HCT116 (cell line): ENCODE results near the gene PIWIL4. TPM values are rescaled to one million over a fixed set of nuclear protein-coding genes. Genes with fewer than 3 reads are reported as not detected.
A peak's percentile ranks its signal among the peaks of the same experiment; 100 is the strongest.

Experiments
- ATAC-seq: fragments of 200-7000 bp; cut with Tn5 transposase; 2 replicates; pipeline ENCODE4 v1.9.1; 2020; ENCODE audit warnings: mild to moderate bottlenecking, moderate library complexity
- BruUV-seq: library from RNA; stranded (reverse); fragments of 400-500 nt; replicated peaks from 2 replicates; lab custom pipeline; 2021; lab: Mats Ljungman, UMichigan
- CTCF ChIA-PET: fragments of 300-600 bp; sonication (Branson Sonifier 250); formaldehyde crosslinking; loops from one replicate; lab custom pipeline; 2021; ENCODE audit warnings: antibody characterized with exemption; lab: Charles Lee
- POLR2A ChIA-PET: fragments of 300-600, 350-600 bp; sonication (Branson Sonifier 250); formaldehyde crosslinking; loops from one replicate; lab custom pipeline; 2021; ENCODE audit warnings: antibody characterized with exemption; lab: Charles Lee
- RAD21 ChIA-PET, 2 experiments: fragments of 300-600 bp; sonication (Branson Sonifier 250); formaldehyde crosslinking; loops; one replicate each; lab custom pipeline; 2023; ENCODE audit warnings: low total read pairs in 2 of 2; ENCODE audit not compliant: uncharacterized antibody in 2 of 2, unreplicated experiment in 2 of 2, low non-redundant PET in 1 of 2; lab: Charles Lee
- DNase-seq: peaks from one replicate; pipeline ENCODE4 v3.0.0-alpha.2; 2010; ENCODE audit warnings: low read depth, low spot score
- H2AFZ ChIP-seq: fragments of 200-600 bp; shearing (Covaris generic), sonication (generic); 2 replicates; pipeline ENCODE4 v1.6.1; 2017; ENCODE audit warnings: low read depth, mixed run types, mixed read lengths, antibody characterized with exemption, low read length; ENCODE audit not compliant: poor library complexity, severe bottlenecking
- H3K27ac ChIP-seq: 2 replicates; pipeline ENCODE4 v1.5.1; 2012; ENCODE audit warnings: low read depth, low read length
- H3K27me3 ChIP-seq: fragments of 200-600 bp; sonication (generic); 2 replicates; pipeline ENCODE4 v1.6.1; 2016; ENCODE audit warnings: mixed run types, low read length, mixed read lengths; ENCODE audit not compliant: insufficient read depth
- H3K36me3 ChIP-seq, 2 experiments: fragments of 200-500 bp in 1 of 2; fragments of 200-600 bp in 1 of 2; sonication (Bioruptor generic) in 1 of 2; sonication (generic) in 1 of 2; 2 replicates each; pipeline versions ENCODE4 v1.5.1 to v1.6.1; 2014 to 2016; ENCODE audit warnings: low read length in 2 of 2, inconsistent platforms in 1 of 2, mixed read lengths in 1 of 2, mixed run types in 1 of 2; ENCODE audit not compliant: insufficient read depth in 2 of 2, control insufficient read depth in 1 of 2
- H3K4me1 ChIP-seq, 2 experiments: fragments of 200-600 bp in 1 of 2; sonication (generic) in 1 of 2; 2 replicates each; pipeline versions ENCODE4 v1.5.1 to v1.6.1; 2012 to 2017; ENCODE audit warnings: low read length in 2 of 2, inconsistent platforms in 1 of 2, mild to moderate bottlenecking in 1 of 2, mixed read lengths in 1 of 2, mixed run types in 1 of 2, moderate library complexity in 1 of 2; ENCODE audit not compliant: insufficient read depth in 2 of 2, control insufficient read depth in 1 of 2
- H3K4me2 ChIP-seq: fragments of 200-600 bp; sonication (generic); 2 replicates; pipeline ENCODE4 v1.6.1; 2017; ENCODE audit warnings: mixed run types, low read length, mixed read lengths
- H3K4me3 ChIP-seq, 2 experiments: fragments of 200-600 bp in 1 of 2; sonication (generic) in 1 of 2; replicated peaks in 1 of 2; 2 replicates each; pipeline ENCODE4 v1.5.1; 2011 to 2016; ENCODE audit warnings: low read length in 2 of 2, control low read depth in 1 of 2, low read depth in 1 of 2, mild to moderate bottlenecking in 1 of 2, mixed read lengths in 1 of 2, mixed run types in 1 of 2
- H3K79me2 ChIP-seq: fragments of 200-600 bp; sonication (generic); 2 replicates; pipeline ENCODE4 v1.6.1; 2017; ENCODE audit warnings: mild to moderate bottlenecking, mixed run types, low read length, moderate library complexity, mixed read lengths; ENCODE audit not compliant: insufficient read depth
- H3K9ac ChIP-seq: fragments of 200-600 bp; sonication (generic); 2 replicates; pipeline ENCODE4 v1.6.1; 2016; ENCODE audit warnings: low read length, mixed read lengths
- H3K9me2 ChIP-seq: fragments of 200-600 bp; sonication (generic), shearing (Covaris generic); 2 replicates; pipeline ENCODE4 v1.6.1; 2017; ENCODE audit warnings: mixed run types, mild to moderate bottlenecking, moderate library complexity; ENCODE audit not compliant: insufficient read depth
- H3K9me3 ChIP-seq, 2 experiments: fragments of 200-500 bp in 1 of 2; fragments of 200-600 bp in 1 of 2; sonication (Bioruptor generic) in 1 of 2; sonication (generic) in 1 of 2; 2 replicates each; pipeline ENCODE4 v1.6.1; 2014 to 2017; ENCODE audit warnings: low read length in 2 of 2, mixed read lengths in 2 of 2, inconsistent platforms in 1 of 2, low read depth in 1 of 2, mild to moderate bottlenecking in 1 of 2, mixed run types in 1 of 2, moderate library complexity in 1 of 2; ENCODE audit not compliant: control insufficient read depth in 1 of 2, insufficient read depth in 1 of 2
- H4K20me1 ChIP-seq: fragments of 200-600 bp; sonication (generic), shearing (Covaris generic); 2 replicates; pipeline ENCODE4 v1.6.1; 2017; ENCODE audit warnings: mixed run types, mild to moderate bottlenecking, moderate library complexity; ENCODE audit not compliant: insufficient read depth
- CBX3 ChIP-seq: IDR thresholded peaks from 2 replicates; pipeline ENCODE4 v1.6.1; 2012; ENCODE audit warnings: low read depth
- ELF1 ChIP-seq: IDR thresholded peaks from 2 replicates; pipeline ENCODE4 v1.6.1; 2012; ENCODE audit warnings: low read depth, borderline replicate concordance
- MAX ChIP-seq: IDR thresholded peaks from 2 replicates; pipeline ENCODE4 v1.6.1; 2012
- RAD21 ChIP-seq: IDR thresholded peaks from 2 replicates; pipeline ENCODE4 v1.6.1; 2012; ENCODE audit warnings: low read depth, mild to moderate bottlenecking
- REST ChIP-seq: IDR thresholded peaks from 2 replicates; pipeline ENCODE4 v1.6.1; 2012; ENCODE audit warnings: low read depth
- TCF7L2 ChIP-seq: IDR thresholded peaks from 2 replicates; pipeline ENCODE4 v1.7.0; 2011; ENCODE audit warnings: borderline replicate concordance, inconsistent platforms; ENCODE audit not compliant: insufficient read depth, insufficient read length; ENCODE audit errors: extremely low read depth
- YY1 ChIP-seq: IDR thresholded peaks from 2 replicates; pipeline ENCODE4 v1.6.1; 2011; ENCODE audit warnings: low read length, low read depth, moderate library complexity, mild to moderate bottlenecking; ENCODE audit not compliant: insufficient replicate concordance; ENCODE audit errors: extremely low read depth
- ZFX ChIP-seq: fragments of 450-650 bp; IDR thresholded peaks from 2 replicates; pipeline ENCODE4 v1.6.1; 2017
- ZNF274 ChIP-seq: fragments of 200-500 bp; sonication (Bioruptor generic); IDR thresholded peaks from 2 replicates; pipeline ENCODE4 v1.6.1; 2014; ENCODE audit warnings: mild to moderate bottlenecking, low read depth, low read length, inconsistent platforms
- intact Hi-C: fragments of 100-400 bp; cut with micrococcal nuclease; formaldehyde crosslinking; loops from 2 replicates; pipeline ENCODE4 v1.10.0; 2022
- total RNA-seq: library from RNA; stranded (reverse); gene quantifications from one replicate; pipeline ENCODE4 v1.2.1, GENCODE V29; 2021; ENCODE audit not compliant: unreplicated experiment
- TF ChIP-seq, protein P1 (sequence below), 3 experiments: fragments of 200-600 bp in 1 of 3; sonication (generic) in 1 of 3; IDR thresholded peaks in 2 of 3; conservative IDR thresholded peaks in 1 of 3; 2 replicates each; pipeline ENCODE4 v1.5.1; 2012 to 2017; ENCODE audit warnings: low read depth in 2 of 3, low read length in 2 of 3, antibody characterized with exemption in 1 of 3, borderline replicate concordance in 1 of 3, control low read depth in 1 of 3, mild to moderate bottlenecking in 1 of 3, mixed read lengths in 1 of 3, mixed run types in 1 of 3, moderate library complexity in 1 of 3; ENCODE audit not compliant: insufficient read depth in 1 of 3

Gene PIWIL4
- total RNA-seq, 1 experiment from 2014 or later: 0.34 TPM

GRCh38 chr11:94521684-94522083, 45.5 kb upstream of the PIWIL4 start:
- CTCF ChIA-PET: interaction anchor here (1.0 to 1.6 kb wide), 6 partner anchors 17 to 626 kb away, joined by 3 to 8 read pairs (median 4); no protein-coding TSS in a partner anchor
- Histone ChIP-seq H2AFZ (no peak overlapping the region), H3K9me2 (no peaks in the 10 kb centered on the region), H3K9ac (no peak overlapping the region), H3K9me3 (no peaks in the 10 kb centered on the region), H3K4me3 (no peak overlapping the region), H4K20me1 (no peaks in the 10 kb centered on the region), H3K27me3 (no peaks in the 10 kb centered on the region), H3K36me3 (no peaks in the 10 kb centered on the region), H3K4me2 (no peak overlapping the region), H3K27ac (no peak overlapping the region), H3K4me1 (no peaks in the 10 kb centered on the region), H3K79me2 (no peaks in the 10 kb centered on the region)
- intact Hi-C loops: no loop called here
- DNase-seq: no peak
- POLR2A ChIA-PET: no interaction called here
- ATAC-seq: peak; percentile 87
- RAD21 ChIA-PET: interaction anchor here in 1 of 2 experiments (0.9 kb wide), 1 partner anchor 22 kb away, joined by 3 read pairs; the partner anchor contains the start of gene FUT4
- BruUV-seq: no TSS peak
- TF ChIP-seq MAX (no peak), ELF1 (no peak), TCF7L2 (no peak), RAD21 (peak; percentile 24; the same call in 1 of the 2 replicates)
- TF ChIP-seq, protein P1, sequence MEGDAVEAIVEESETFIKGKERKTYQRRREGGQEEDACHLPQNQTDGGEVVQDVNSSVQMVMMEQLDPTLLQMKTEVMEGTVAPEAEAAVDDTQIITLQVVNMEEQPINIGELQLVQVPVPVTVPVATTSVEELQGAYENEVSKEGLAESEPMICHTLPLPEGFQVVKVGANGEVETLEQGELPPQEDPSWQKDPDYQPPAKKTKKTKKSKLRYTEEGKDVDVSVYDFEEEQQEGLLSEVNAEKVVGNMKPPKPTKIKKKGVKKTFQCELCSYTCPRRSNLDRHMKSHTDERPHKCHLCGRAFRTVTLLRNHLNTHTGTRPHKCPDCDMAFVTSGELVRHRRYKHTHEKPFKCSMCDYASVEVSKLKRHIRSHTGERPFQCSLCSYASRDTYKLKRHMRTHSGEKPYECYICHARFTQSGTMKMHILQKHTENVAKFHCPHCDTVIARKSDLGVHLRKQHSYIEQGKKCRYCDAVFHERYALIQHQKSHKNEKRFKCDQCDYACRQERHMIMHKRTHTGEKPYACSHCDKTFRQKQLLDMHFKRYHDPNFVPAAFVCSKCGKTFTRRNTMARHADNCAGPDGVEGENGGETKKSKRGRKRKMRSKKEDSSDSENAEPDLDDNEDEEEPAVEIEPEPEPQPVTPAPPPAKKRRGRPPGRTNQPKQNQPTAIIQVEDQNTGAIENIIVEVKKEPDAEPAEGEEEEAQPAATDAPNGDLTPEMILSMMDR (IDR thresholded peaks at IDR 0.05 in 2 of 3, conservative IDR thresholded peaks at IDR 0.05 in 1 of 3; ENCODE audit: borderline replicate concordance in 1 of 3, insufficient read depth in 1 of 3, low read depth in 2 of 3, low read length in 2 of 3): peak; percentile 20 to 51 (median 50); a peak in 4 of 6 replicates

DNA sequence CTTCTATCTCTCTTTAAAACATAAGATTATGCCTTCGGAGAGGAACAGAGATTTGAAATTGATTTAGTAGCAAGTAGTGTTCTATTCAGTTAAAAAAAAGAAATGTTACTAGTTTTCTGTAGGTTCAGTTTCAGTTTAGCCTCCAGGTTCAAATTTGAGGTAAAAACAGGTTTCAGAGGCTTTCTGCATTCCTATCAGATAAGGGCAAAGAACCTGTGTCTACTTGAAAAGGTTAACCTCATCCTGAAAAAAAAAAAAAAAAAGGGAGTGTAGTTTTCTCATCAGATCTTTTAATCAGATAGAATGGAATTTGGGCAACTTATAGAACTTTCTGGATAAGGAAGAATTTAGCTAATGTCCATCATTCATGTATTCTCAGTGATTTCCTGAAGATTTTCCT, 42.8 kb upstream of the PIWIL4 start:
- CTCF ChIA-PET: no interaction called here
- ATAC-seq (no peak), DNase-seq (no peak)
- Histone ChIP-seq H3K27ac (no peak overlapping the region), H2AFZ (no peak overlapping the region), H3K9me2 (no peaks in the 10 kb centered on the region), H3K27me3 (no peaks in the 10 kb centered on the region), H3K4me1 (no peaks in the 10 kb centered on the region), H4K20me1 (no peaks in the 10 kb centered on the region), H3K36me3 (no peaks in the 10 kb centered on the region), H3K4me3 (no peak overlapping the region), H3K4me2 (no peak overlapping the region), H3K9me3 (no peaks in the 10 kb centered on the region), H3K79me2 (no peaks in the 10 kb centered on the region), H3K9ac (no peak overlapping the region)
- BruUV-seq: no TSS peak
- POLR2A ChIA-PET: no interaction called here
- RAD21 ChIA-PET: no interaction called here
- intact Hi-C loops: no loop called here
- TF ChIP-seq REST (no peak), ZNF274 (no peak), RAD21 (no peak), ELF1 (no peak), CBX3 (no peak), ZFX (no peak), YY1 (no peak)
- TF ChIP-seq, protein P1 (IDR thresholded peaks at IDR 0.05 in 2 of 3, conservative IDR thresholded peaks at IDR 0.05 in 1 of 3; ENCODE audit: borderline replicate concordance in 1 of 3, insufficient read depth in 1 of 3, low read depth in 2 of 3, low read length in 2 of 3): no peak
